NCI-H460 (cell line): ENCODE data around the gene SKA2. TPM values are rescaled to one million over a fixed set of nuclear protein-coding genes. Genes with fewer than 3 reads are reported as not detected.
"Not testable (repeated sequence)": the region's sequence is repeated elsewhere in the genome, so short reads cannot be mapped to it uniquely, and the experiment has no call there.

Source experiments
- DNase-seq: peaks from one replicate; pipeline ENCODE4 v3.0.0-alpha.2; 2016; ENCODE audit warnings: low read depth; ENCODE audit errors: extremely low read depth
- small RNA-seq, 2 experiments: library from RNA; depleted of rRNA; stranded (forward); fragments of <200 nt; gene quantifications; one replicate each; pipeline ENCODE3, GENCODE V24; 2014
- total RNA-seq: library from RNA; depleted of rRNA; stranded (reverse); fragments of >200 nt; shearing (Covaris generic); gene quantifications from 2 replicates; pipeline ENCODE4 v1.2.3, GENCODE V29; 2014; rRNA removed

Gene SKA2
- total RNA-seq, 1 experiment from 2014 or later: 107 TPM

DNA sequence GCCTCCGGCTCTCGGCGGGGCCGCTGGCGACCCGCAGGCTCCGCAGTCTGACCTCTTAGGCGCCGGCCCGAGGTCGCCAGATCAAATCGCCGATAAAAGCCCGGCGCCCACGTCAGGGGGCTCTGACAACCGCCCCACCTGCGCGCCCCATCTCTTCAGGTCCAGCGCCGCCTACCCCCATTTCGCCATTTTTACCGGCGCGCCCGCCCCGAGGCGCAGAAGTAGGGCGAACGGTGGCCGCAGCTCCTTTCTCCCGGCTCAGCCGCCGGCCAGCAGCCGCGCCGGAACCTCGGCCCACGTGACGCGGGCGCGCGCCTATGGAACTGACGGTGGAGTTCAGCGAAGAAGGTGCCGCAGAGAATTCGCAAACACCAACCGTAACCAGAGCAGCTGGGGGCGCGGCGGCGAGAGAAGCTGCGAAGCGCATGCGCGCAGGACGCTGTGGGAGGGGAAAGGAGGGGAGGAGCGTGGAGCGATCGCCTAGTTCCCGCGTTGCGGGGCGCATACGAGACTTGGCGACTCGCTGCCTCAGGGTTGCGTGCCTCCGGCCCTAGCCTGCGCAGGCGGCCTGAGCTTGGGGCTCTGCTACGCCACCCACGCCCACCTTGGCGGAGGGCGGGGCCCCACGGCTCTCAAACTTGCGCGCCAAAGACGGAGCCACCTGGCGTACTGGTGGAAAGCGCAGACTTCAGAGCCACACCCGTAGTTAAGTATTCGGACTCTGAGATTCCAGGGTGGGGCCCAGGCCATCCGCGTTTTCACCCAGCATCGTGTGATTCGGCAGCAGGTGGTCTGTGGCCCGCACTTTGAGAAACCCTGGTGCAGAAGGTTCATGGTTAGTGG lies 48.3 kb downstream of the SKA2 start, which contains the start of gene TRIM37:
TSS of gene TRIM37 (minus strand) at position 418 of the 843 bp plus-strand sequence. CDS start 419 bp downstream, outside the sequence.
- peak; percentile 99 for DNase-seq

DNA sequence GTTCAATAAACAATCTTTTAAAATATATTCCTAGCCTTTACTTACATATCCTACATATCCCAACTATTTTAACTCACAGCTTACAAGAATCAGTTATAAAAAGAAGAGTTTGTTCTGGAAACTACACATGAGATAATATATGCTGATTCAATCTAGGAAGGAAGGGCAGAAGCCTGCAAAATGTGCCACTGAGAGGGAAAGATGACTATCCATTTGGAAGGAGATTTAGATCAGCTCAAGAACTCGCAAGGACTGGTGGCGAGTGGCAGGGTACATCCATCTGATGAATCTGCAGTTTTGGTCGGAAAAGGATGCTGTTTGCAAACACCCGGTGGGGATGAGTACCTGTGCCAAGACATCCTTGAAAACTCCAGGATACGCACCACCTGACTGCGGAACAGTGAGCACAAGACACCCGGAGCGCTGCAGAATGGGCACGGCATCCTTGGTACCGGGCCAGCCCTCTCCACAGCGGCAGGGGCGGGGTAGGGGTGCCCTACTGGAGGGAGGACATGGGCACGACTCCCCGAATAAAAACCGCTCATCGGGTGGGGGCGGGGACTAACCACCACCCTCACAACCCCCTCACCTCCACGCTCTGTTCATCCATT lies 49.0 kb downstream of the SKA2 start:
- peak; percentile 21 for DNase-seq

DNA sequence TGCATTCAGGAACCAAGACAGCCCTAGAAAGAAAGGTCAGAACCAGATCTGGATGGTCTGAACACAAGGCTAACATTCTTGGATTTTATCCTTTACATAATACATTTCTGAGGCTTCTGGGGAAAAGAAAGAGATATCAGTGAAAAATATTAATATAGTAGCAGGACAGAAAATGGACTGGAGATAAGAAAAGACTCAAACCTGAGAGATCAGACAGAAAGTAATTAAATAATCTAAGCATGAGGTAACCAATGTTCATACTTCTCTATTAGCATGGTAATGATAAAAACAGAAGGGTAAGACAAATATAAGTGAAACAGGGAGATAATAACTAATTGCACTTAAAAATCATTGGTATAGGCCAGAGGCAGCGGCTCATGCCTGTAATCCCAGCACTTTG lies 53.8 kb downstream of the SKA2 start:
- no peak for DNase-seq

DNA sequence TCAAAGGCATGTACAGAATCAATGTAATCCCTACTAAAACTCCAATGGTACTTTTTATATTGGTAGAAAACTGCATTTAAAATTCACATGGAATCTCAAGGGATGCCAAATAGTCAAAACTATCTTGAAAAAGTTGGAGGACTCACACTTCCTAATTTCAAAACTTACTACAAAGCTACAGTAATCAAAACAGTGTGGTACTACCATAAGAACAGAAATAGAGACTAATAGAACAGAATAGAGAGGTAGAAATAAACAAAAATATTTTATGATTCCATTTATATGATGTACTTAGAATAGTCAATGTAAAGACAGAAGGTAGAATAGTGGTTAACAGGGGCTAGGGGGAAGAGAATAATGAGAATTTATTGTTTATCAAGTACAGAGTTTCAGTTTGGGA lies 57.1 kb downstream of the SKA2 start:
- DNase-seq: no peak

DNA sequence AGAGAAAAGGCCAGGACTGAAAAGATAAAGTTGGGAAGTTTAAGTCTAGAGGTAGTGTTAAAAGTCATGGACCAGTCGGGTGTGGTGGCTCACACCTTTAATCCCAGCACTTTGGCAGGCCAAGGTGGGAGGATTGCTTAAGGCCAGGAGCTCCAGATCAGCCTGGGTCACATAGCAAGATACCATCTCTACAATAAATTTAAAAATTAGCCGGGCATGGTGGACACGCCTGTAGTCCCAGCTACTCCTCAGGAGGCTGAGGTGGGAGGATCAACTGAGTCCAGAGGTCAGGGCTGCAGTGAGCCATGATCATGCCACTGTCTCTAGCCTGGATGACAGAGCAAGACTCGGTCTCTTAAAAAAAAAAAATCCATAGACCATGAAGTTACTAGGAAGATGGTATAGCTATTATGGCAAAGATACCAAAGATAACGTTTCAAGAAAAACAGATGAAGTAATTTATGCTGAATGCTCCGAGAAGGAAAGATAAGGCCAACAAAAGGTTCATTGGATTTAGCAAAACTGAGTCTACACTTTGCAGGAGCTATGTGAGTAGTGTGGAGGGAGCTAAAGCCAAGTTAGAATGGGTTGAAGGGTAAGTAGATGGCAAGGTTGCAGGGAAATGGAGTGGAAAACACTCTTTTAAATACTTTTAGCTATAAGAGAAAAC lies 60.0 kb downstream of the SKA2 start:
- no peak for DNase-seq

DNA sequence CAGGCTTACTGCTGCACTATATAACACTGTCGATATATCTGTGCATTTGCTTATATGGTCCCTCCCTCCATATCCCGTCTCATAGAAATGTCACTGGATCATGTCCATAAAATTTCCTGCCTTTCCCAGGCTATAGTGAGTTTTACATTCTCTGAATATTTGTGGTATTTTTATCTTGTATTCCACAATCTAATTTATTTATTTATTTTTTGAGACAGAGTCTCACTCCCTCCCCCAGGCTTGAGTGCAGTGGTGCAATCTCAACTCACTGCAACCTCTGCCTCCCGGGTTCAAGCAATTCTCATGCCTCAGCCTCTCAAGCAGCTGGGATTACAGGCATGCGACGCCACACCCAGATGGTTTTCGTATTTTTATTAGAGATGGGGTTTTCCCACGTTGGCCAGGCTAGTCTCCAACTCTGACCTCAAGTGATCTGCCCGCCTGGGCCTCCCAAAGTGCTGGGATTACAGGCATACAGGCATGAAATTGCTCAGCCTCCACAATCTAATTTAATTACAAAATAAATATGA lies 61.2 kb downstream of the SKA2 start:
- DNase-seq: peak; percentile 51

DNA sequence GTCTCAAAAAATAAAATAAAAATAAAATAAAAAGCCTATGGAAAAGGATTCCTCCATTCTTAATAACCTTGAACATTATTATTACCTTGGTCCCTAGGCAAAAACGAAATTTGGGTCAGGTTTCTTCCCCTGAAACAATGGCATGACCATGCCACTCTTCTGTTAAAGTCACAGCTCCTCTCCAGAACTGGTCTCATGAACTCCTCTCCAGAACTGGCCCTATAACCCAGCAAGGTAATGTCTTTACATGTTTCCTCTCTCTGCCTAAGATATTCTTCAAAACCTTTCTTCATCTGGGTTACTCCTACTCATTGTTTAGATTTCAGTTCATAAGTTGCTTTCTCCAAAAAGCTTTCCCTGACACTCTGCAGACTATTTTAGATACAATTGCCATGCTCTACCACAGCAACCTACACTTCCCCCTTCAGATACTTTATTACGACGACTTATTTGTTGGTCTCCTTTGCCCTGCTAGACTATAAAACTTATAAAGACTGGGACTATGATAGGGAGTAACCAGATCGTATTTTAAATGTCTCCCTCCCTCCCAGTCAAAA lies 61.8 kb downstream of the SKA2 start:
- DNase-seq: no peak

DNA sequence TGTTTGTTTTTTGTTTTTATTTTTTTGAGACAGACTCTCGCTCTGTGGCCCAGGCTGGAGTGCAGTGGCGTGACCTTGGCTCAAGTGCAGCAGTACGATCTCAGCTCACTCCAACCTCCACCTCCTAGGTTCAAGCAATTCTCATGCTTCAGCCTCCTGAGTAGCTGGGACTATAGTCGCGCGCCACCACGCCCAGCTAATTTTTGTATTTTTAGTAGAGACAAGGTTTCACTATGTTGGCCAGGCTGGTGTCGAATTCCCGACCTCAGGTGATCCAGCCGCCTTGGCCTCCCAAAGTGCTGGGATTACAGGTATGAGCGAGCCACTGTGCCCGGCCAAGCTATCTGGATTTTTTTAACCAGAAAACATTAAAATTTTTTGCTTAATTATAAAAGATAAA lies 64.4 kb downstream of the SKA2 start:
- DNase-seq: not testable (repeated sequence)

DNA sequence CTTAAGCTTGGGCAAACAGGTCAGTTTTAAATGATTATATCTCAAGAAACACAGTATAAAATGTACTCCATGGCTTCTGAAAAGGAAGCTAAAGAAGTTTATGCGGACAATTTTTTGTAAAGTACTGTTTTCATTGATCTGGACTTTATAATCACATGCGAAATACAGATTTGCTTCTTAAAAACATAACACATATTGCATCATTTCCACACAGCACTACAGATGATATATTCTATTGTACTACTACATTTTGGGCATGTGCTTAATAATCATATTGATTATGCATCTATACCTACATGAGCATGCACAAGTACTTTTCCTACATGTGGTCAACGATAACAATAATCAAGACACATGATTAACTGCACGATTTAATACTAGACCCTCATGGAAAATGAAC lies 70.8 kb downstream of the SKA2 start:
- DNase-seq: no peak

DNA sequence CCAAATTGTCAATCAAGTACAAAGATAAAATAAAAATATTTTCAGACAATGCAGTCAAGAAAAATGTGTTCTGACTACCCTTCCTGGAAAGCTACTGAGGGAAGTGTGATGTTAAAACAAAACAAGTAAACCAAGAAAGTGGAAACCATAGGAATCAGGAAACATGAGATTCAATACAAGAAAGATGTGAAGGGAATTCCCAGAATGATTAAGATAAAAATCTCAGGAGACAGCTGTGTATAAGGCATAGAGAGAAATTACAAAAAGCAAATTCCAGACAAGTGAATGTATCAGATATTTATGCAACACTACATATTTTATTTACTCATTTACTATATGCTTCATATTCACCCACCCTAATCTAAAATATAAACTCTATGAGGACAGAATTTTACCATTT lies 80.5 kb downstream of the SKA2 start:
- no peak for DNase-seq

DNA sequence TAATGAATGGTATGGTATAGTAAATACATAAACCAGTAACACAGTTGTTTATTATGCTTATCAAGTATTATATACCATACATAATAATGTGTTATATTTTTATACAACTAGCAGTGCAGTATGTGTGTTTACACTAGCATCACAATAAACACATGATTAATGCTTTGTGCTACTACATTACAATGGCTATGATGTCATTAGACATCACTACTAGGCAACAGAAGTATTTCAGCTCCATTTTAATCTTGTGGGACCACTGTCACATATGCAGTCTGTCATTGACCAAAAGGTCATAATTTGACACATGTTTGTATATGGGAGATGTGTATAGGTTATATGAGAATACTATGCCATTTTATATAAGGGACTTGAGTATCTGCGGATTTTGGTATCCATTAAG lies 81.0 kb downstream of the SKA2 start:
- no peak for DNase-seq

DNA sequence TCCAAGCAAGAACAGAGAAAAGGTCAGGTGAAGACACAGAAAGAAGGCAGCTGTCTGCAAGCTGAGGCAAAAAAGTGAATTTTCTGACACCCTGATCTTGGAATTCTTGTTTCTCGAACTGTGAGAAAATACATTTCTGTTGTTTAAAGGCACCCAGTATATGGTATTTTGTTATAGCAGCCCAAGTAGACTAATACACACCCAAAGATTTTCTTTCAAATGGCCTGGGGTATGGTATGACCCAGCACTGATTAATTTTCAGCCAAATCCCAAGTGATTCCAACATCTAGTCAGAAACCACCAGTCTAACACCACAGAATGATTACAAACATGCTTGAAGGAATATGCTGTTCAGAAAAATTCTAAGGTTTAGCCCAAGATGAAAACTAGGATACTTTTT lies 85.1 kb downstream of the SKA2 start:
- no peak for DNase-seq

DNA sequence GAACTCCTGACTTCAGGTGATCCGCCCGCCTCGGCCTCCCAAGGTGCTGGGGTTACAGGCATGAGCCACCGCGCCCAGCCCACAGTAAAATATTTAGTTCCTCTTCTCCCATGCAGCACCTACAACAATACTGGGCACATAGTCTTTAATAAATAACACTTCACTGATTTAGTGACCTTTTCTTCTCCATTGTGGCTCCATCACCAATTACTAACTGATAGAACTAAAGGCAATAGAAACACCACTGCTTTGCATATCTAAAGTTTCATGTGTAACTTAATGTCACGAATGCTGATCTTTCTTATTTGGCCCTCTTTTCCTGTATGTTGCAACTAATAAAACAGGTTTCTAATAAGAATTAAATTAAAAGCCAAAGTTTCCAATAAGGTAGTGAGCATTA lies 87.2 kb downstream of the SKA2 start:
- no peak for DNase-seq

DNA sequence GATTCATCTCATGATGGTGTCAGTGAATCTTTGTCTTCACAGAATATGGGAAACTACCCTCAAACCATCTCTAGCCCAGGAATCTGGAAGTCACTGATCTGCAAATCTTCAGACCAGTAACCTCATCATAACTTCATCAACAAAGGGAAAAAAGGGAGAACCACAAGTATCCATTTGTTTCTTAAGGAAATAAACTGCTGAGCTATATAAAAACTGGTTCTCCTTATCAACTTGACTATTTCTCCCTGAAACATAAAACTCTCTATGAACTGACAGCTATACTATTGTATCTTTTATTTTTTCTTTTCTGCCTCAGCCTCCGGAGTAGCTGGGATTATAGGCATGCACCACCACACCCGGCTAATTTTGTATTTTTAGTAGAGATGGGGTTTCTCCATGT lies 87.6 kb downstream of the SKA2 start:
- no peak for DNase-seq

DNA sequence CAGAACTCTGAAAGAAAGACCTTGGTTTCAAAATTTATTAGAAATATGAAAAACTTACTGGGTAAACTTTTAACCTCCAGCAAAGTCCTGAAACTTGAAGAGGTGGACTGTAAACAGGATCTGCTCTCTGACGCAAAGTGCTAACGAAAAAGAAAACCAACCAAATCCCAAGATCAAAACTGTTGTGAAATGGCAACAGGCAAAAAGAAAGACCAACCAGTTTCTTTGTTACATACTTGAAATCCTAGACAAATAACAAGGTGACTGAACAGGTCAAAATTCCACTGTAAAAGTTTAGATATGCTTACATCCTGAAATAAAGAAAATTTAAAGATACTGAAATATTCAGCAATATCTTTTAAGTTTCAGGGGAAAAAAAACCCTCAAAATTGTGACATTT lies 92.5 kb downstream of the SKA2 start:
- no peak for DNase-seq

Small RNA genes lying within 50 kb of the gene (small RNA-seq; reads per million reads assigned to genes)
- gene MIR301A (12.0 to 286 reads per million in 2 experiments), gene MIR454 (1.9 to 42.5 reads per million in 2 experiments), gene RNU2-58P (0.06 to 0.65 reads per million in 2 experiments)

Other genes with a start within 250 kb of the SKA2 start
- 27.1 and 28.2 TPM in 2 replicates for gene TRIM37, start 48.3 kb downstream of the SKA2 start, total RNA-seq
- gene PRR11, start 560 bp upstream of the SKA2 start, total RNA-seq: 47.7 and 47.9 TPM in 2 replicates
- 24.0 and 24.2 TPM in 2 replicates for gene SMG8, start 54.8 kb upstream of the SKA2 start, total RNA-seq
- gene GDPD1, start 65.3 kb upstream of the SKA2 start, total RNA-seq: 18.2 and 21.3 TPM in 2 replicates
- gene YPEL2, start 176.5 kb upstream of the SKA2 start, total RNA-seq: 0.09 and 0.15 TPM in 2 replicates